Fibroblast of villous mesenchyme (primary cell): ENCODE measurements around the gene CAMKMT. TPM values are rescaled to one million over a fixed set of nuclear protein-coding genes. Genes with fewer than 3 reads are reported as not detected.

Experiments used
- DNase-seq: peaks from one replicate; pipeline ENCODE4 v3.0.0-alpha.2; 2010; ENCODE audit warnings: low read depth
- H3K4me3 ChIP-seq: 2 replicates; pipeline ENCODE4 v1.5.1; 2011; ENCODE audit warnings: low read depth, mild to moderate bottlenecking, low read length
- CTCF ChIP-seq: IDR thresholded peaks from 2 replicates; pipeline ENCODE4 v1.5.1; 2012; ENCODE audit warnings: low read depth, mild to moderate bottlenecking, low read length; ENCODE audit not compliant: insufficient read depth
- total RNA-seq: library from RNA; depleted of rRNA; stranded (reverse); fragments of >200 nt; gene quantifications from 2 replicates; pipeline ENCODE4 v1.2.3, GENCODE V29; 2012

CAMKMT gene
- total RNA-seq, 1 donor: 9.9 TPM

DNA sequence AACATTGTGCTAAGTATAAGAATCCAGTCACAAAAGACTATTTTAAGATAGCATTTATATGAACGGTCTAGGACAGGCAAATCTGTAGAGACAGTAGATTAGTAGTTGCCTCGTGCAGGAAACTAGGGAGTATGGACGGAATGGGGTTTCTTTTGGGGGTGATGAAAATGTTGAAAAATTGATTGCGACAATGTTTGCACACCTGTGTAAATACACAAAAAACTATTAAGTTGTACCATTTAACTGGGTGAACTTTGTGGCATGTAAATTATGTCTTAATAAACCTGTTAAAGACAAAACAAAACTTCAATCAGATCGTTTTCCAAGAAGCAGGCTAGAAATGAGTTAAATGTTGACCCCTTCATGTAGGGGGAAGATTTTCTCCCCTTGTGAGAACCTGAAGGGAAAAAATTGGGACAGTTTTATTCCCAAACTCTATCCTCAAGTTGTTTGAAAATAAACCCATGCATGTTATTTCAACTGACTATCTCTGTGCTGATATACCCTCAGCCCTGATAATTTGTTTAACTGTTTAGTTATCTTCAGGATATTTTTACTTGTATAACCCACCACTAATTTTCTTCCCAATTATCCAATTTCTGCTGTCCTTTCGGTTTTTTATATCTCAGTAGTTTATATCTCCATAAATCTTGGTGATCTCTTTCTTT is 87.2 kb downstream of the CAMKMT start:
- no peak for DNase-seq
- H3K4me3 ChIP-seq: no peak overlapping the region
- TF ChIP-seq CTCF: no peak

DNA sequence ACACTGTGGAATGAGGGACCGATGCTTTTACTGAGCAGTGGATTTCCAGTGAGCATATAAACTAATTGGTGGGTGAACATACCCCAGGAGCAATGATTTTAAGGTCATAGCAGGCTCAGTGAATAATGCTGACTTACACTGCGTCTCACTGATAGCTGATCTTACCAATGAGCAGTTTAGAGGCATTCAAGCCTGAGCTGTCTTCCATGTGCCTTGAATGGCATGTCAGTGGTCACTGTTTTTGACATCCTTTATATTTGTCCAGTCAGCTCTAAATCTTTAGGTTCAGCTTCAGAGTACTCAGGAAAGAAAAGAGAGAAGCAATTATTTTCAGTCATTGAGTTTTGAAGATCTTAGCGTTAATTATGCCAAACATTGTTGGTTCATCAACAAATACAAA is 88.3 kb downstream of the CAMKMT start:
- H3K4me3 ChIP-seq: no peak overlapping the region
- no peak for DNase-seq
- no peak for TF ChIP-seq CTCF

DNA sequence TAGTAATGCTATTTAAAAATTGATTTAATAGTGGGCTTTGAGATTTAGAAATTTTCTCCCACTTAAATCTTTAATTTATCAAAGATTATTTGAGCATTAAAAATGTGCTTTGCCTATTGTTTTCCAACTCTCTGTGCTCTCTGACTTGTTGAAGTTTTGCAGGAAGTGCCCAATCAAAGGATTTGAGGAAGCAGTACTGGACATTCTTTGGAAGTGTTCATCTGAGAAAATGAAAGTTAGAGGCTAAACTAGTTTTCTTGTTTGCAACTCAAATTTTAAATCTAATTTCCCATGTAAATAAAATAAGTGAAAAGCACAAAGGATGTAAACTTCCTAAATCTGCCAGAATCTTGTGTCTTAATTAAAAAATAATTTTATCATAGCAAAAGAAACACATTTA is 89.1 kb downstream of the CAMKMT start:
- no peak for DNase-seq
- no peak overlapping the region for H3K4me3 ChIP-seq
- no peak for TF ChIP-seq CTCF

DNA sequence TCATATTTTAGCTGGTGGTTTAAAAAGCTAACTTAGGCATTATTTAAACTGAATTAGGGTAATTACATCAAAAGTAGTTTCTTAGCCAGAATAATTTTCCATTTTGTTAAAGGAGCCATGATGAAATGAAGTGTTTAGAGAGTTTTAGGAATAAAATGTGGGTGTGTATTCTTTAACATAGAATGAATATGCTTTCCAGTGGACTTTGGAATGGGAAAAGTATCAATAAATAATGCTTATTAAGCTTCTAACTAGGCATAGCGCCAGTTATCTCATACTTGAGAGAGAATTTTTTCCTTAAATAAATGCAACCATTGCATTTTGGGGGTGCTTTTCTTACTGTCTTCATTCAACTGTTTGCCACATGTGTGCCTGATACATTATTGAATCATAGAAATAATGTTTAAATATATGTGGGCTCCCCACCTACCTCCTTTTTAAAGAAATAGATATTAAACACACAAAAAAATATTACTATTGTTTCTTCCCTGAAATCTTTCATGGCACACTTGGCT is 90.4 kb downstream of the CAMKMT start:
- no peak for TF ChIP-seq CTCF
- H3K4me3 ChIP-seq: no peak overlapping the region
- no peak for DNase-seq

DNA sequence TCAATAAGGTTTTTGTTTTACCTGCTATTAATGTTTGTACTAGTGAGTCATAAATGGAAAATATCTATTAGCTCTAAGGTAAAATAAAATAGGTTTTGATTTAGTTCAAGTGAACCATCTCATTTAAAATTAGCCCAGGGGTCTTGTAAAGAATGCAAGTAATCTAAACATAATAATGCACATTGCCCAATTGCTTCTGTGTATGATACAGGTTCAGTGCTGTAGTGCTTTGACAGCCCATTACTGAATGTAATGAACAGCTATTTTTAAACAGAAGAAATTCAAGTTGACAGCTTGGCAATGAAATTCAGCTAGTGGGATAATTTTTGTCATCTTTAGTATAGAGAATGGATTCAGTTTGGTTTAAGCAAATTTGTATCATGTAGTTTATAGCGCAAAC is 91.5 kb downstream of the CAMKMT start:
- DNase-seq: no peak
- no peak for TF ChIP-seq CTCF
- H3K4me3 ChIP-seq: no peak overlapping the region

DNA sequence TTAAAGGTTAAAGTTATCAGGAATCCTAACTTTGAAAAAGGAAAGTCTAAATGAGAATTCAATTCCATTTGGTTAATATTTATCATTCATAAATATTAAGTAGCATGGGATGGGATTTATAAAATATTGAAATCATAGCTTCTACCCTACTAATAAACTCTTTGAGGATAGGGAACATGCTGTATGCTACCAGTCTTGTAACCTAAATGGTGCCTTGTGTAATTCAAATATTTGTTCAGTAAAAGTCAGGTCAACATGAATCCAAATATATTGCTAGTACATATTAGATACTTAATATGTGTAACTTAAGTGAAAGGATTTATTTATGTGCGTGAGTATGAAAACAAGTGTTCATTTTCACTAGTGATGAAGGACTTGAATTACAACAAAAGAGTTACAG is 94.1 kb downstream of the CAMKMT start:
- no peak for TF ChIP-seq CTCF

GRCh38 chr2:44456946-44457345 is 95.2 kb downstream of the CAMKMT start:
- TF ChIP-seq CTCF: no peak
- no peak for DNase-seq
- H3K4me3 ChIP-seq: no peak overlapping the region

More for the DNA sequence above, 94.1 kb downstream of the CAMKMT start:
- no peak overlapping the region for H3K4me3 ChIP-seq
- no peak for DNase-seq
